Erythroblast (primary cell): ENCODE measurements around the gene NFYC.

ENCODE experiments used
- GATA1 ChIP-seq: IDR thresholded peaks from 2 replicates; pipeline ENCODE4 v1.6.1; 2011; ENCODE audit warnings: low read depth, mild to moderate bottlenecking, control low read depth, low read length, moderate library complexity
- POLR2A ChIP-seq: IDR thresholded peaks from 2 replicates; pipeline ENCODE4 v1.6.1; 2011; ENCODE audit warnings: mild to moderate bottlenecking, low read length

DNA sequence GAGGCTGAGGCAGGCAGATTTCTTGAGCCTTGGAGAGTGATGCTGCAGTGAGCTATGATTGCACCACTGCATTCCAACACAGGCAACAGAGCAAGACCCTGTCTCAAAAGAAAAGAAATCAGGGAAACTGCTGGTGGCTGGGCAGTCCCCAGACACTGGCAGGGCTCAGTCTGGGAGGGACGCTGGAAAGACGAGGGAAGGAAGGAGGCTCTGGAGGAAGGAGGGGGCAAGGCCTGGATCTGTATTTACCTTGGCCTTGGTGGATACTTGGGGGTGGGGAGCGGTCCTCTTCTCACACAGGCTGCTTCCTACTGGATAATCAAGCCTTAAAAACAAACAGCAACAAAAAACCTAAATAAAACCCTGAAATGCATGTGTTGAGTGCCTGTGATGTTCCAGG lies 116.5 kb downstream of the NFYC start:
- TF ChIP-seq POLR2A (no peak), GATA1 (no peak)
